ENCODE results near the gene ENDOU. TPM values are rescaled to one million over a fixed set of nuclear protein-coding genes. Genes with fewer than 3 reads are reported as not detected.

ENDOU gene
- total RNA-seq, 1 donor from 2014 or later = not detected

DNA sequence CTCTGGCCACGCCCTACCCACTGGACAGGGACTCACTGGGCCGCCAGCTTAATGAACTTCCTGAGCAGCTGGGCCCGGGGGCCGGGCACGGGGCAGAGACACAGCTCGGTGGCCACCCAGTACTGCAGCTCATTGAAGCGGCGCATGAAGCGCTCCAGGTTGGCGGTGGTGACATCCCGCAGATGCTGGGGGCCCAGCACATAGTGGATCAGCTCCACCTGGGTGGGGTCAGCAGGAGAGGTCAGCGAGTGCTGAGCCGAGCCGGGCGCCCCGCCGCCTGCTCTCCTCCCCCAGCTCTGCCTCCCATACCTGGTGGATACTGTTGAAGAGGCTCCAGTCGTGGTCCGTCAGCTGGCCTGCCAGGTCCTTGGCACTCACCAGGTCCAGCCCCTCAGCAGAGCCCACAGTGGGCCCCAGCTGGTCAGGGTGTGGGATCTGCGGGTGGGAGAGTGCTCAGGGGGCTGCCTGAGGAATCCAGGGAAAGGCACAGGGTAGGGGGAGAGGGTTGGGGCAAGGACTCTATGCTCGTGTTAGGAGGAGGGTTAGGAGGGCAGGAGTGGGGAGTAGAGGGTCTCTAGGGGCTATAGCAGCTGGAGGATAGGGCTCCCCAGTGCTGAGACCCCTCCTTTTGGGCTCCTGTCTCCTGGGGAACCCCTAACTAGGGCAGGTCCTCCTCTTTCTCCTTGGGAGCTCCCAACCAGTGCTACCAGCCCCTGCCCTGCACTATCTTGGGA, 15.5 kb upstream of the ENDOU start:
- TF ChIP-seq, protein P1, sequence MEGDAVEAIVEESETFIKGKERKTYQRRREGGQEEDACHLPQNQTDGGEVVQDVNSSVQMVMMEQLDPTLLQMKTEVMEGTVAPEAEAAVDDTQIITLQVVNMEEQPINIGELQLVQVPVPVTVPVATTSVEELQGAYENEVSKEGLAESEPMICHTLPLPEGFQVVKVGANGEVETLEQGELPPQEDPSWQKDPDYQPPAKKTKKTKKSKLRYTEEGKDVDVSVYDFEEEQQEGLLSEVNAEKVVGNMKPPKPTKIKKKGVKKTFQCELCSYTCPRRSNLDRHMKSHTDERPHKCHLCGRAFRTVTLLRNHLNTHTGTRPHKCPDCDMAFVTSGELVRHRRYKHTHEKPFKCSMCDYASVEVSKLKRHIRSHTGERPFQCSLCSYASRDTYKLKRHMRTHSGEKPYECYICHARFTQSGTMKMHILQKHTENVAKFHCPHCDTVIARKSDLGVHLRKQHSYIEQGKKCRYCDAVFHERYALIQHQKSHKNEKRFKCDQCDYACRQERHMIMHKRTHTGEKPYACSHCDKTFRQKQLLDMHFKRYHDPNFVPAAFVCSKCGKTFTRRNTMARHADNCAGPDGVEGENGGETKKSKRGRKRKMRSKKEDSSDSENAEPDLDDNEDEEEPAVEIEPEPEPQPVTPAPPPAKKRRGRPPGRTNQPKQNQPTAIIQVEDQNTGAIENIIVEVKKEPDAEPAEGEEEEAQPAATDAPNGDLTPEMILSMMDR (conservative IDR thresholded peaks at IDR 0.05) = no peak
- Mint-ChIP-seq H3K4me1 (peaks cover 19% of the 10 kb centered on the region), H3K27ac (ENCODE audit: unreplicated experiment) (peak overlapping the region; percentile 50), H3K36me3 (ENCODE audit: low read depth) (no peaks in the 10 kb centered on the region), H3K4me3 (no peak overlapping the region), H3K27me3 (ENCODE audit: low read depth) (peaks cover 13% of the 10 kb centered on the region), H3K9me3 (no peaks in the 10 kb centered on the region)
- no peak for DNase-seq (ENCODE audit: low read depth, low spot score)

DNA sequence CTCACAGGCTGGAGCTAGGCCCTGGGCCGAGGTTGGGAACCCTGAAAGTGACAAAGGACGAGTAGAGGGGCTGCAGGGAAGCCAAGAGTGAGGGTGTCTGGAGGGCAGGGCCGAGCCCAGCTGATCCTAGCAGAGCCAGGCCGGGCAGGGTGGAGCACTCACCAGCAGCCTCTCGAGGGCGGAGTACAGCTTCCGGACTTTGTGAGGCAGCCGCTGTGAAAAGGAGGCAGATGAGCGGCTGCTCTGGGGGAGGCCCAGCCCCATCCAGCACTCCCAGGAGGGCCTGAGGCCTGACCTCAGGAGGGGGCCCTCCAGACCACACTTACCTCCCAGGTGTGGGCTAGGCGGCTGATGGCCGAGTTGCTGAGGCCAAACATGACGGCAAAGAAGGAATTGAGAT, 14.7 kb upstream of the ENDOU start:
- H3K4me1 Mint-ChIP-seq = peaks cover 15% of the 10 kb centered on the region
- no peaks in the 10 kb centered on the region for H3K36me3 Mint-ChIP-seq (ENCODE audit: low read depth)

DNA sequence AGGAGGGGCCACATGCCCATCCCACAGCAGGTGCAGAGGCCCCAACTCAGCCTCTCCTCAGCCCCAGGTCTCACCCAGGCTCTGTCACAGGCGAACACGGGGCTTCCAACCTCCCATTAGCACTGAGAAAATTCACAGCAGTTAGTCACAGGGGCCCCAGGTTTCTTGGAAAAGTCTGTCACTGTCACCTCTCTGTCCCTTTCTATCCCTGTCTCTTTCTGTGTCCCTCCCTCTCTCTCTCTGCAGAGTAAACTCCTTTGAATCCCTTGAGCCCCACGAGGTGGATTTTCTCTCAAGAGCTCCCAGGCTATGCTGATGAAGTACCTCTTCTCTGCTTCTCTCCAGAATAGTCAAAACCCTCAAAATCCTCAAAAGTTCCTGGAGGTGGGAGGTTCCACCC, 14.0 kb upstream of the ENDOU start:
- Mint-ChIP-seq H3K27ac (ENCODE audit: unreplicated experiment) (no peak overlapping the region), H3K9me3 (no peaks in the 10 kb centered on the region), H3K27me3 (ENCODE audit: low read depth) (peaks cover 7% of the 10 kb centered on the region), H3K4me1 (peaks cover 17% of the 10 kb centered on the region), H3K4me3 (no peak overlapping the region), H3K36me3 (ENCODE audit: low read depth) (no peaks in the 10 kb centered on the region)
- no peak for DNase-seq (ENCODE audit: low read depth, low spot score)
- TF ChIP-seq, protein P1 (conservative IDR thresholded peaks at IDR 0.05) = no peak

More for the DNA sequence above, 14.7 kb upstream of the ENDOU start:
- no peak overlapping the region for H3K27ac Mint-ChIP-seq (ENCODE audit: unreplicated experiment)
- H3K4me3 Mint-ChIP-seq = no peak overlapping the region
- H3K27me3 Mint-ChIP-seq (ENCODE audit: low read depth) = peaks cover 11% of the 10 kb centered on the region
- no peak for DNase-seq (ENCODE audit: low read depth, low spot score)
- TF ChIP-seq, protein P1 (conservative IDR thresholded peaks at IDR 0.05) = no peak
- no peaks in the 10 kb centered on the region for H3K9me3 Mint-ChIP-seq

DNA sequence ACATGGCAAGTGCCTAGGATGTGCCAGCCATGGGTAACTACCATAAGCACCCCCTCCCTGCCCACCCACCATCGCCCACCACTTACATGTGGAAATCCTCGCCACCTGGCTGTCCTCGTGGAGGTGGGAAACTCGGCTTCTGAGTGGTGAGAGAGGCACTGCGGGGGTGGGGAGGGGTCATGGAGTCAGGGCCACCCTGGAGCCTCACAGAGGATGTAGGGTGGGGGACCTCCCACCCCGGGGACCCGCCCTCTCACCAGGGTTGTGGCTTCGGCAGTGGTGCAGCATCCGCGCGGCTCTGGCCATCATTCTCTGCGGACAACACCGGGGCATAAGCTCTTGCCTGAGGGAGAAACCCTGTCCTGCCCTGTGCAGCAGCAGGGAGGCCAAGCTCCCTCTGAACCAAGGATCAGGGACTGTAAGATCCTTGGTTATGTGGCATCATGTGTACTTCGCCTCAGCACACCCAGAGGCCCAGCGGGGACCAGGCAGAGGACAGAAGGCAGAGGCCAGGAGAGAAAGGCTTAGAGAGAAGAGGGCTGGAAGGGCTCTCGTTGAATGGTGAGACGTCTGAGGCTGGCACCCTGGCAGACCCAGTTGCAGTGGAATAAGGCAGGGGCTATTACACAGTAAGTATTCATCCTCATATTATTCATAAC, 12.8 kb upstream of the ENDOU start:
- Mint-ChIP-seq H3K27me3 (ENCODE audit: low read depth) (no peaks in the 10 kb centered on the region), H3K9me3 (no peaks in the 10 kb centered on the region), H3K4me3 (no peak overlapping the region), H3K4me1 (peaks cover 21% of the 10 kb centered on the region), H3K36me3 (ENCODE audit: low read depth) (no peaks in the 10 kb centered on the region), H3K27ac (ENCODE audit: unreplicated experiment) (no peak overlapping the region)
- TF ChIP-seq, protein P1 (conservative IDR thresholded peaks at IDR 0.05) = no peak
- DNase-seq (ENCODE audit: low read depth, low spot score) = no peak

DNA sequence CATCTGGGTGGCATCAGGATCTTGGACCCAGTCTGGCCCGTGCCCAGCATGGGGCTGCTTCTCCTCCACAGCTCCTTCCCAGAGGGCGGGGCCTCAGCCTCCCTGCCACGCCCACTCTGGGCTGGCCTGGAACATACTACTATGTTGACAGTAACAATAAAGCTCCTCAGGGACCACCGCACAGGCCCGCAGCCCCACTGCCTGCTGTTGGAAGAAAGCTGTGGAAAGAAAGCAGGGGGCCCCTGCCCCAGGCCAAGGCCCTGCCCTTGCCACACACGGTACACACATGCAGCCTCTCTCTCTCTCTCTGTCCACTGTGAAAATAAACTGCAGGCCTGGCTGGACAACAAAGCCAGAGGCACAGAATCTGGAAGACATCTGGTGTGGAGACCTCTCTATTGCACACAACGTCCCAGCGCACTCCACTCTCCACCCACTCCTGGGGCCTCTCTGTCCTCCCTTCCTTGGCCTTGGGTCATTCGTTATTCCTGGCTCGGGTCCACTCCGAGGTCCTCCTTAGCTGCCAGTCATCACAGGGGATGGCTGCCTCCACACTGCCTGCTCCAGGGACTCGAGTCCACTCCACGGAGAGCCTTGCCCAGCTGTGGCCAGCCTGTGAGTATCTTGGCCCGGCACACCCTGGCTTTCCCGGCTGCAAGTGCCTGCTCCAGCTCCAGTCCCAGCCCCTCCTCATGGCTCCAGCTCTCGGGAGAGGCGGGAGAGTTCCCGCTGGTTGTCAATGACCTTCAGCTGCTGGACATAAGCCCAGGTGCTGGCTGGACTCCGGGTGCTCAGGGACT, 11.8 kb upstream of the ENDOU start:
- no peaks in the 10 kb centered on the region for H3K27me3 Mint-ChIP-seq (ENCODE audit: low read depth)
- no peaks in the 10 kb centered on the region for H3K9me3 Mint-ChIP-seq
- H3K36me3 Mint-ChIP-seq (ENCODE audit: low read depth) = no peaks in the 10 kb centered on the region
- peak overlapping the region; percentile 97 for H3K27ac Mint-ChIP-seq (ENCODE audit: unreplicated experiment)
- TF ChIP-seq, protein P1 (conservative IDR thresholded peaks at IDR 0.05) = no peak
- peaks cover 21% of the 10 kb centered on the region for H3K4me1 Mint-ChIP-seq
- no peak overlapping the region for H3K4me3 Mint-ChIP-seq
- no peak for DNase-seq (ENCODE audit: low read depth, low spot score)
